BJ (cell line): ENCODE measurements around the gene TANC1. TPM values are rescaled to one million over a fixed set of nuclear protein-coding genes. Genes with fewer than 3 reads are reported as not detected.

Experiments
- CTCF ChIA-PET: fragments of 350-600 bp; formaldehyde crosslinking; extraction: SDS; loops from one replicate; lab custom pipeline; 2021; ENCODE audit warnings: antibody characterized with exemption, inconsistent platforms; lab: Yijun Ruan, JAX
- POLR2A ChIA-PET: fragments of 300-600 bp; sonication (Branson Sonifier 250); formaldehyde crosslinking; extraction: SDS; loops from one replicate; lab custom pipeline; 2021; ENCODE audit warnings: antibody characterized with exemption; lab: Charles Lee
- DNase-seq: peaks from one replicate; pipeline ENCODE4 v3.0.0-alpha.2; 2011; ENCODE audit warnings: low read depth
- H3K27me3 ChIP-seq: 2 replicates; pipeline ENCODE4 v1.6.0; 2011; ENCODE audit warnings: low read length; ENCODE audit not compliant: control insufficient read depth, insufficient read depth
- H3K36me3 ChIP-seq: 2 replicates; pipeline ENCODE4 v1.5.1; 2011; ENCODE audit warnings: low read length; ENCODE audit not compliant: control insufficient read depth, insufficient read depth
- H3K4me3 ChIP-seq: 2 replicates; pipeline ENCODE4 v1.5.1; 2011; ENCODE audit warnings: low read depth, mild to moderate bottlenecking, control low read depth, low read length
- polyA plus RNA-seq: library from polyadenylated mRNA; depleted of rRNA; stranded (reverse); fragments of >200 nt; gene quantifications from 2 replicates; pipeline ENCODE4 v1.2.3, GENCODE V29; 2011
- TF ChIP-seq, protein P1 (sequence below): IDR thresholded peaks from 2 replicates; pipeline ENCODE4 v1.5.1; 2011; ENCODE audit warnings: low read depth, mild to moderate bottlenecking, control low read depth, inconsistent platforms, low read length, moderate library complexity; ENCODE audit not compliant: insufficient read depth

TANC1 gene
- polyA plus RNA-seq, 1 experiment, result 22.0 TPM

DNA sequence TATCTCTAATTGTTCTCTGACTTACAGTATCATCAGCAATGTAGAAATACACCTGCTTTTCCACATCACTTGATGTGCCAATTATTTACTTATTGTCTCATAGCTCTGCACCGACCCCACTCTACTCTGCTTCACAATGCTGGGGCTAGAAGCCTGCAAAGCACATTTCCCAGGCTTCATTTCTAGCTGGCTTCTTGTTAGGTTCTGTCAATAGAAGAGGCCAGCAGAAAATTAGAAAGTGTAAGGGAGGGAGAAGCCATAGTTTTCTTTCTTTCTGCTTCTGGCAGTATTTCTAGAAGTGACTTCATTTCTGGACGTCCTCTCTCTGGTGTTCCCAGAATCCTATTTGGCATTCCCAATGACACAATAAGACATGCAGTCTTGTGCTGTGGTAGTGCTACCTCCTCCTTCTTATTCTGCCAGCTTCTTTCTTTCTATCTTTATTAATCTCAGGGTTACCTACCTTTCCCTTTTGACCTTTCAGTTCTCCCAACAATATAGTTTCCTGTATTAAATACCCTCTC, 12.5 kb upstream of the TANC1 start:
- POLR2A ChIA-PET, result no interaction called here
- Histone ChIP-seq H3K36me3 (no peaks in the 10 kb centered on the region), H3K27me3 (0 out of 2 replicates have a peak, but pooled peaks cover 2% of the 10 kb centered on the region), H3K4me3 (no peak overlapping the region)
- no peak for DNase-seq
- CTCF ChIA-PET, result interaction anchor here (1.4 to 1.5 kb wide), 2 partner anchors 14 to 163 kb away, joined by 3 read pairs; no protein-coding TSS in a partner anchor
- TF ChIP-seq, protein P1, sequence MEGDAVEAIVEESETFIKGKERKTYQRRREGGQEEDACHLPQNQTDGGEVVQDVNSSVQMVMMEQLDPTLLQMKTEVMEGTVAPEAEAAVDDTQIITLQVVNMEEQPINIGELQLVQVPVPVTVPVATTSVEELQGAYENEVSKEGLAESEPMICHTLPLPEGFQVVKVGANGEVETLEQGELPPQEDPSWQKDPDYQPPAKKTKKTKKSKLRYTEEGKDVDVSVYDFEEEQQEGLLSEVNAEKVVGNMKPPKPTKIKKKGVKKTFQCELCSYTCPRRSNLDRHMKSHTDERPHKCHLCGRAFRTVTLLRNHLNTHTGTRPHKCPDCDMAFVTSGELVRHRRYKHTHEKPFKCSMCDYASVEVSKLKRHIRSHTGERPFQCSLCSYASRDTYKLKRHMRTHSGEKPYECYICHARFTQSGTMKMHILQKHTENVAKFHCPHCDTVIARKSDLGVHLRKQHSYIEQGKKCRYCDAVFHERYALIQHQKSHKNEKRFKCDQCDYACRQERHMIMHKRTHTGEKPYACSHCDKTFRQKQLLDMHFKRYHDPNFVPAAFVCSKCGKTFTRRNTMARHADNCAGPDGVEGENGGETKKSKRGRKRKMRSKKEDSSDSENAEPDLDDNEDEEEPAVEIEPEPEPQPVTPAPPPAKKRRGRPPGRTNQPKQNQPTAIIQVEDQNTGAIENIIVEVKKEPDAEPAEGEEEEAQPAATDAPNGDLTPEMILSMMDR, result no peak

DNA sequence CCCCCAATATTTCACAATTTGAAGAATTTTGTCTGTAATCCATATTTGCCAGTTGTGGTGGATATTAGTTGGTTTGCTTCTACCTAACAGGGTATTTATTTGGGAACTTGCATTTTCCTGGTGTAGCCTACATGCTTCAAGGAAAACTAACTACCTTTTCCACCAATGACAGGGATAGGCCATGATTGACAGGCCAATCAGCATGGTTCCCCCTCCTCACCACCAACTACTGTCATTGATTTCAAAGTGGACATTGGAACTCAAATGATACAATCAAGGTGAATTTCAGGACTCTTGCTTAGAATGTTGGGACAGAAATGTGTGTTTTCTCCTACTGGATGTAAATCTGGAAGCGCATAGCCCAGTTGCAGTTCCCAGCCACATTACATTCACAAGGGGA, 10.1 kb upstream of the TANC1 start:
- 0 out of 2 replicates have a peak, but pooled peaks cover 2% of the 10 kb centered on the region for H3K27me3 ChIP-seq
- H3K4me3 ChIP-seq, result no peak overlapping the region
- POLR2A ChIA-PET, result no interaction called here
- TF ChIP-seq, protein P1, result no peak
- H3K36me3 ChIP-seq, result no peaks in the 10 kb centered on the region
- no peak for DNase-seq
- CTCF ChIA-PET, result no interaction called here

DNA sequence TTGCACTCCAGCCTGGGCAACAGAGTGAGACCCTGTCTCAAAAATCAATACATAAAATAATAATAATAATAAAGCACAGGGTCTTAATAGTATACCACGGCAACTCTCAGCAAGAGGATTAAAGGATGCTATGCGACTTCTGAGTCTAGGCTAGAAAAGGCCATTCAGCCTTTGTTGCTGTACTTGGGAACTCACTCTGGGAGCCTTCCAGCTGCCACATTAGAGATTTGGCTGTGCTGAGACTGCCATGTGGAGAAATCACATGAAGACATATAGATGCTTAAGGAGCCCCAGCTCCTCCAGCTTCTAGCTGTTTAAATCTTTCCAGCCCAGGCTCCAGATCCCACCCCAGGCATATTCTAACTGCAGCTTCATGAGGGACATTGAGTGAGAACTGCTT, 8.2 kb upstream of the TANC1 start:
- ChIA-PET POLR2A (no interaction called here), CTCF (interaction anchor here (0.6 kb wide), 2 partner anchors 767 to 1432 kb away, joined by 3 read pairs; no protein-coding TSS in a partner anchor)
- TF ChIP-seq, protein P1, result no peak
- no peak for DNase-seq
- Histone ChIP-seq H3K36me3 (no peaks in the 10 kb centered on the region), H3K4me3 (no peak overlapping the region), H3K27me3 (0 out of 2 replicates have a peak, but pooled peaks cover 2% of the 10 kb centered on the region)

DNA sequence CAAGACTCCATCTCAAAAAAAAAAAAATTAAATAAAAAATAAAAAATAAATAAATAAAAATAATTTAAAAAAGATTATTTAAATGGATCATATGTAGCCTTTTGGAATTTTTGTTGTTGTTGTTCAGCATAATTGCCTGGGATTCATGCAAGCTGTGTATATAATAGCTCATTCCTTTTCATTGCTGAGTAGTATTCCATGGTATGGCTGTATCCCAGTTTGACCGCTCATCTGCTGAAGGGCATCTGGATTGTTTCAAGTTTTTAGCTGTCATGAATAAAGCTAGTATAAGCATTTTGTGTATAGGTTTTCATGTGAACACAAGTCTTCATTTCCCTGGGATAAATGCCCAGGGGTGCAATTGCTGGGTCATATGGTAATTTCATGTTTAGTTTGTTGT, 6.4 kb upstream of the TANC1 start:
- CTCF ChIA-PET, result no interaction called here

DNA sequence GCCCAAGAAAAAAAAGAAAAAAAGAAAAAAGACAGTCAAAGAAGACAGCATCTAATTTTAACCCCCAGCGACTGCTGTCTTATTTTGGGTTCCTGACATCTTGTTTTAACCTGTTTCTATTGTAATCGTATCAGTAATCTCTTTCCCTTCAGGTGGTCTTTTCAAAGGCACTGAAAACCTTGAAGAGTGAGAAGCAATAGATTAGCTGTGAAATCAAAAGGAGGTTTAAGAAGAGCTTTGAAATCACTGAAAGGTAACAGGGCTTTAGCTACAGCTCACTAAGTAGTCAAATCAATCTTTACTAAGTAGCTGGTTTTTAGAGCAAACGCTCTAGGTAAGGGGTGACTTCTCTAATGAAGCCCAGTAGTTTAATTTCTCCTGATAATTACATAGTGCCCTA, 5.4 kb upstream of the TANC1 start:
- H3K4me3 ChIP-seq, result no peak overlapping the region
- H3K36me3 ChIP-seq, result no peaks in the 10 kb centered on the region
- TF ChIP-seq, protein P1, result no peak
- POLR2A ChIA-PET, result no interaction called here
- DNase-seq, result no peak
- H3K27me3 ChIP-seq, result no peaks in the 10 kb centered on the region
- CTCF ChIA-PET, result no interaction called here

More for the DNA sequence above, 6.4 kb upstream of the TANC1 start:
- Histone ChIP-seq H3K36me3 (no peaks in the 10 kb centered on the region), H3K4me3 (no peak overlapping the region), H3K27me3 (0 out of 2 replicates have a peak, but pooled peaks cover under 1% of the 10 kb centered on the region)
- DNase-seq, result no peak
- TF ChIP-seq, protein P1, result no peak
- POLR2A ChIA-PET, result no interaction called here
